HG03175 (cell line): ENCODE results near the gene DZIP1.

Experiments
- ATAC-seq: cut with Tn5 transposase; IDR thresholded peaks from one replicate; pipeline ENCODE4 v1.9.1; 2021; ENCODE audit warnings: mild to moderate bottlenecking, moderate library complexity; ENCODE audit not compliant: unreplicated experiment

DZIP1 gene

DNA sequence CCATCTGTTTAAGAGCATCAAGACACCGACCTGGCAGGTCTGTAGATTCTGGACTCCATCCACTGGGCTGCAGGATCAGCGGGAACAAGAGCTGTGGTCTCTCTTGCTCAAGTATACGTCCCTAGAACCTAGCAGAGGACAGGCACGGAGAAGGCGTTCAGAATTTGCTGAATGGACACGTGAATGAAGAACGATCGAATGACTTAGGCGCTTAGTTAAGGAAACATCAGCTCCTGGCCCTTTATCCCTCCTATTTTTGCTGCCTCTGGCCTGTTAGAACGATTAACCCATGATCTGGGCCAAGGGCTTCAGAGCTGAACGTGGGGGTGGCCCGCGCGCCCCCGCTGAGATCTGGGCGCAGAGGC is 953 bp downstream of the DZIP1 start:
- no peak for ATAC-seq

DNA sequence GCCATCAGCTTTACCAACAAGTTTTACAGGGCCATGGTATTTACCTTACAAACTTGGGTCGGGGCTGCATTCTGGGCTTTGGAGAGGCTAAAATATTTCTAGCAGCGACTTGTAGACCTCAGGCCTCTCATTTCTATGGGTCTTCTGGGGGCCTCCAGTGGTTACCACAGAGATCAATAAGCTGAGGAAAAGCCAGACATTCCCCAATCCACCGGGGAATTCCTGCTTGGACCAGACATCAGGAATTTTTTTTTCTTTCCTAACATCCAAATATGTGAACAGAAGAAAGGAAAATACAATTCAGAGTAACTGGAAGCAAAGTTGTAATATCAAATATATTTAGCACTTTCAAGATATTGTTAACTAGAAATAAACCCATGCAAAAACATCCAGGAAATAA is 1.5 kb downstream of the DZIP1 start:
- no peak for ATAC-seq

DNA sequence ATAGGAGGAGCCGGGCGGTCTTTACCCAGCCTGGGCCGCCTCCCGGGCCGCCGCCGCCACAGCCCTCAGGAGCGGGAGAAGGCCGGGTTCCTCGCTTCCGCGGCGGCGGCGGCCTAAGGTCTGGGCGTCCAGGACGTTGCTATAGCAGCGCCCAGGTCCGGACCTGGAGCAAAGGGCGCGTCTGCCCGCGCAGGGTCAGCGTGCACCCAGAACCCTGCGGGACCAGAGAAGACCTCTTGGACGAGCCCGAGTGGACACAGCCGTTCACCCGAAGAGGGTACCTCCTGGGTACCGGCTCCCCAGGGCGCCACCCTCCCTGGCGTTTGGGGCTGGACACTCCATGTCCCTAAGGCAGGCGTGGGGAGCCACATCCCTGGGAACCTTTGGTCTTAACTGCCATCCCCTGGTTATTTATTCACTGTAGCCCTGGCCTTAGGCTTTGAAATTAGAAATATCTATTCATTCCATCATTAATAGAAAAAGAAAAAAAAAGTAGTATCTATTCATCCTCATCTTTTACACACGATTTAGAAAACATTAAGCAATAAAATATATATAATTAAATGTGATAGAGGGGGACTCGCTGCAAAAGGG is 2.4 kb downstream of the DZIP1 start:
- ATAC-seq: no peak

DNA sequence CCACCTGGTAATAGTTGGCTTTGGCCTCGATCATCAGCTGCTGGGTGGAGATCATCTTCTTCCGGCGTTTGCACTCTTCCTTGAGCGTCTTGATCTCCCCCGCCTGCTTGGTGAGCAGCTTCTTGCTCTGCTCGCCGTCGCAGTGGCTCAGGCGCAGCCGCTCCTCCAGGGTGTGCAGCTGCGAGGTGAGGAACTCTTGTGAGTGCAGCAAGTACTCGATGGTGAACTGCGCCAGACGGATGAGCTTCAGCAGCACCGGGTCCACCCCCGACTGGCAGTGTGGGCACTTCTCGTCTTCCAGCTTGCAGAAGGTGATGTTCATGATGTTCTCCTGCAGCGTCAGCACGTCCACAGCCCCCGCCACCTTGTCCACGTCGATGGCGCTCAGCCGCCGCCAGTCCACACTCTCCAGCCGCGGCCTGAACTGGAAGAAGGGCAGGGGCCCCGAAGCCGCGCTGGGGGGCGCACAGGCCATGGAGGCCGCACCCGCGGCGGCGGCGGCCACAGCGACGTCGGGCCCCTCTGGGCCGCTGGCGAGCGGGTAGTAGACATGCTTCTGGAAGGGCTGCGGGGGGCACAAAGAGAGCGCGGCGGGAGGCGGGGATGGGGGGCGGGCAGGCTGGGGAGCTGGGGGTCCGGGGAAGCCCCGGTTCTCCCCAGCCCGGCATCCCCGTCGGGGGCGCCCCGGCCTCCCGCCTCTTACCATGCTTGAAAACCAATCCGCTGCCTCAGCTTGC is 3.0 kb downstream of the DZIP1 start:
- no peak for ATAC-seq

DNA sequence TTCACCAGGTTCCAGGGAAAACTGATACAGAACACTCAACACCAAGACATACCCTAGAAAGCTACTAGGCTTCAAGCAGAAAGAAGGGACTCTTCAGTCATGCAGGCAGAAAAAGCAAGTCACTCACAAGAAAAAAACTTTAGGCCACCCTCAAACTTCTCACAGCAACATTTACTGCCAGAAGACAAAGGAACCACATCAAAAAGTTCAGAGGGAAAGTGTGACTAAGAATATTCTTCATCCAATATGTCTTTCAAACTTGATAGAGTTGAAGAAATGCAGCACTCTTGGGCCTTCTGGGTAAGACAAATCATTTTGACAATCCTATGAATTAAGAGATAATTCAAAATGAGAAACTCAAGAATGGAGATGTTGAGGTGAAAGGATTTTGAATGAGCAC is 7.7 kb downstream of the DZIP1 start:
- ATAC-seq: no peak

DNA sequence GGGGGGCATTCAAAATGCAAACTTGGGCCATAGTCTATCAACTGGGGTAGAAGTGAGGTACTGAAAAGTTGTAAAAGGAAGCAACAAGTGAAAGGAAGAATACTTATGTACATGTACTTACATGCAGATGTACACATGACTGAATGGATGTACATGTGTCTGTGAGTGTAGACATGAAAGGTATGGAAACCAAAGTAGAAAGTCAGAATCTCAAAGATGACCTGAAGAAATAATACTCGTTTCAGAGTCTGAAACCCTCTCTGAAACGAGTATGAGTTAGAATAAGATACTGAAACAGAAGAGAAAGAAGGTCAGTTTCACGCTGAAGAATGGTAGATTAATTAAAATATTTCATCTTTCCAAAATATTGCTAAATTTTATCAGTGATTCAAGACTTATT is 13.9 kb downstream of the DZIP1 start:
- no peak for ATAC-seq

DNA sequence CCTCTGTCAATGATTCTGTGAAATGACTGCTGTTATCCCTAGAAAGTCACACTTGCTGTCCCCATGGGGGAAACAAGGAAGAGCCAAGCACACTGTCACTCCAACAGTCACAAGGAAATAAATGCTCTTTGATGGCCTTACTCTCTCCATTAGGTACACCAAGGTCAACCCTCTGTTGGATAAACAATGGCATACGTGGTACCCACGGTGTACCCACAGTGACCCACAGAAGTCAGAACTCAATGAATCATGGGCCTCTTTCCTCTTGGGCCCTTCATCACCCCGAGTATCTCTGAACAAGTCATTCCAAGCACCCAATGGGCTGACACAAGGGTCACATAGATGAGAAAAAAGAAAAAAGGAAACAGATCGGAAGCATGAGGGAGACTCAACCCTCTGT is 15.4 kb downstream of the DZIP1 start:
- ATAC-seq: no peak

DNA sequence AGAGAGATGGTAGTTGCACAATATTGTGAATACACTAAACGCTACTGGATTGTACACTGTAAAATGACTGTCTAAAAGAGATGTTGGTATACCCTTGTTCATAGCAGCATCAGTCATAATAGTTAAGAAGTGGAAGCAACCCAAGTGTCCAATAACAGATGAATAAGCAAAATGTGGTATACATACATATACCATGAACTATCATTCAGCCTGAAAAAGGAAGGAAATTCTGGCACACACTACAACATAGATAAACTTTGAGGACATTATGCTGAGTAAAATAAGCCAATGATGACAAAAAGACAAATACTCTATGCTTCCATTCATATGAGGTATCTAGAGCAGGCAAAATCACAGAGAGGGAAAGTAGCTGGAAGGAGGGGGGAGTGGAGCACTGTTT is 16.0 kb downstream of the DZIP1 start:
- ATAC-seq: no peak

DNA sequence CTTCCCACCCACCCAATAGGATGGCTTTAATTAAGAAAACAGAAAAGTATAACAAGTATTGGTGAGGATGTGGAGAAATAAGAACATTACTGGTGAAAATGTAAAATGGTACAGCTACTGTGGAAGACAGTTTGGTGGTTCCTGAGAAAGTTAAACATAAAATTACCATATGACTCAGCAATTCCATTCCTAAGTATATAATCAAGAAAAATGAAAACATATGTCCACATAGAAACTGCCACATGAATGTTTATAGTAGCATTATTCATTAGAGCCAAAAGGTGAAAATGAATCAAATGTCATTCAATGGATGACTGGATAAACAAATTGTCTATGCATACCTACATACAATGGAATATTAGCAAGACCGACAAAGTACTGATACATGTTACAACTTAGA is 16.9 kb downstream of the DZIP1 start:
- ATAC-seq: no peak

DNA sequence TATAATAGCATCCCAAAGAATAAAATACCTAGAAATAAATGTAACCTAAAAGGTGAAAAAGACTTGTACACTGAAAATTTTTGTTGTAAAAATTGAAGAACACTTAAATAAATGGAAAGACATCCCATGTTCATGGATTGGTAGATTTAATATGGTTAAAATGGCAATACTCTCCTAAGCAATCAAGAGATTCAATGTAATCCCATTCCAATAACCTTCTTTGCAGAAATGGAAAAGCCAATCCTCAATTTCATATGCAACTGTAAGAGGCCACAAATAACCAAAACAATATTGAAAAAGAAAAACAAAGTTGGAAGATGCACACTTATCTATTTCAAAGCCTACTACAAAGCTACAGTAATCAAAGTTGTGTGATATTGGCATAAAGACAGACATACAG is 17.7 kb downstream of the DZIP1 start:
- ATAC-seq: no peak

DNA sequence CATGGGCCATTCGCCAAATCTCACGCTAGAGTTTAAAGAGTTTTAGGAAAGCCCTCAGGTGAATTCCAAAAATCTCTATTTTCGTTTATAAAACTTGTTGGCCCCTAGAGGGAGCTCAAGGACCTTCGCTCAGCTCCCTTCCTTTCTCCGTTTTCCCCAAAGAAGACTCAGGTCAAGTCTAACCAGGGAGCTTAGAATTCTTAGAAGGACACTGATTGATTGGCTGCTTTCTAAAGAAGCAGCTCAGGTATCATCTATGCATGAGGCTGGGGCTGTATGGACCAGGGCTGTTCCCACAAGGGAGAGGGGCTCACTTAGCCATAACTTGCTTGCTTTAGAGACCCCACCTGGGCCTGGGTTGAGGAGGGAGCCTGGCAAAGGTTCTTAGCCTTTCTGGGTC is 20.5 kb downstream of the DZIP1 start:
- peak; percentile 55 for ATAC-seq

DNA sequence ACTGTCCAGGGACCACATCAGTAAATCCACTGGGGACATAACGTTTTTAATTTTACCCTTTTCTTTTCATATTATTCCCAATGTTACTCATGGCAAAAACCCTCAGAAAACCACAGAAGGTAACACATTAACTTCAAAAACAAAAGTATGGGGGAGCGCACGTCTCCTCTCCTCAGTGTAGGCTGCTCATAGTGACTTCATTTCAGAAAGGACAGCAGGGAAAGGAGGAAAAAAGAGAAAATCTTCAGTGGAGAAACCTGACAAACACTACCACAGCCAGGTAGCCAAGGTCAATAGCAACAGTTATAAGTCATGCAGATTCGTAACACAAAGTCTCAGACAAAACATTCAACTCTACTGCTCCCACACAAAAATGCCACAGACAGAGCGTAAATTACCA is 21.4 kb downstream of the DZIP1 start:
- ATAC-seq: no peak

DNA sequence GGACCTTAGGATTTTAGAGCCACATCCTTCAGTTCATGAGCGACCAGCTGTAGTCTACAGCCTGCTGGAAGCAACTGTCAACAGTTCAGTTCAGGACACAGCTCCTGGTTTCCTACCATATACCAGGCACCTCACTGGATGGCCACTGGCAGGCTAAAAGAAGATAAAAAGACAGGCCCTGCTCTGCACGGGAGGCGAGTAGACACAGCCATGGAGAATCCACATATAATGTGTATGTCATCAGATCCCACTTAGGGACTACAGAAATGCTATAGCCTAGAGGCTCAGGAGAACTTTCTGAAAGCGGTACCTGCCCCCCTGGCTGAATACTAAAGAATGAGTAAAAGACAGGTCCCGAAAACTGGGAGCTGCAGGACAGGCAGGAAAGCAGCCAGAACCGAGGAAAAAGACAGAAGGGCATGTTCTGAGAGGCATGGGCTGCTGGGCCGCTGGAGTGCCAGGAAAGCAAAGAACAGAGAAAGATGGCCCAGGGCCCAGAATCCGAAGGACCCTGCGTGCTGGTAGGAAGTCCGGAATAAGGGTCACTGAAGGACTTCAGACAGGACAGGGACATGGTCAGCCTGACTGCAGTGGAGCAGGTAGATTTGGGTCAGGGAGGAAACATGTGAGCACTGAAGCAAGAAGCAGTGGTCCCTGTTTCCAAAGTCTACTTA is 23.5 kb downstream of the DZIP1 start:
- no peak for ATAC-seq

DNA sequence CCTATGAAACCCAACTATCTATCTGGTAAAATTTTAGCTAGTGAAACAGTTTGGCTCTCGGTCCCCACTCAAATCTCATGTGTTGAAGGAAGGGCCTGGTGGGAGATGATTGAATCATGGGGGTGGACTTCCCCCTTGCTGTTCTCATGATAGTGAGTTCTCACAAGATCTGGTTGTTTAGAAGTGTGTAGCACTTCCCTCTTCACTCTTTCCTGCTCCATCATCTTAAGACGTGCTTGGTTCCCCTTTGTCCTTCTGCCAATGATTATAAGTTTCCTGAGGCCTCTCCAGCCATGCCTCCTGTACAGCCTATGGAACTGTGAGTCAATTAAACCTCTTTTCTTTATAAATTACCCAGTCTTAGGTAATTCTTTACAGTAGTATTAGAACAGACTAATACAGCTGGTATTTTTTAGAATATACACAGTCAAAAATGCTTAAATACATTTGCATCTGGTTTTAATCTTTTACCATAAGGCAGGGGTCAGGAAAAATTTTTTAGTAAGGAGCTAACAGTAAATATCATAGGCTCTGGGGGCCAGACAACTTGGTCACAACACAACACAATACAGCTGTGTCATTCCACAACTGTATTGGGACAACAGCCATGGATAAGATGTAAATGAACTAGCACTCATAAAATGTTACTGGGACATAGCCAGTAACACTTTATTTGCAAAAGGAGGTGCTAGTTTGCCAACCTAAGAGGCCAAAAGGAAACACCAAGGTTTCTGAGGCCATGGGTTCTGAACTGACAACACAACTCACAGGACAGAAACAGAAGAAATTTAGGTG is 24.3 kb downstream of the DZIP1 start:
- no peak for ATAC-seq

DNA sequence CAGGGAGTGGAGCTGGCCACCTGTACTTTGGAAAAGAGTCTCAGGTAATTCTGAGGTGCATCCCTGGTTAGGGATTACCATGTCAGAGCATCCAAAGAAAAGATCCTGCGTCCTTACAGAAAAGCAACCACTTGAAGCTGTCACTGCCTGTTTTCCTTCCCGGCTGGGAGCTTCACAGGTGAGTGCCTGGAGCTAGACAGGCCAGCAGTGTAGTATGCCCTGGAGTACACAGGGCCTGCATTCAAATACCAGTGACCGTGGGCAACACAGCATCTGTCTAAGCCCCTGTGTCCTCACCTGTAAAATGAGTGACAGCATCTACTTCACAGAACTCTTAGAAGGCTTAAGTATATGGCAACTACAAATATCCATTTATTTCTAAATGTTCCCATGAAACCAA is 29.0 kb downstream of the DZIP1 start:
- ATAC-seq: no peak

DNA sequence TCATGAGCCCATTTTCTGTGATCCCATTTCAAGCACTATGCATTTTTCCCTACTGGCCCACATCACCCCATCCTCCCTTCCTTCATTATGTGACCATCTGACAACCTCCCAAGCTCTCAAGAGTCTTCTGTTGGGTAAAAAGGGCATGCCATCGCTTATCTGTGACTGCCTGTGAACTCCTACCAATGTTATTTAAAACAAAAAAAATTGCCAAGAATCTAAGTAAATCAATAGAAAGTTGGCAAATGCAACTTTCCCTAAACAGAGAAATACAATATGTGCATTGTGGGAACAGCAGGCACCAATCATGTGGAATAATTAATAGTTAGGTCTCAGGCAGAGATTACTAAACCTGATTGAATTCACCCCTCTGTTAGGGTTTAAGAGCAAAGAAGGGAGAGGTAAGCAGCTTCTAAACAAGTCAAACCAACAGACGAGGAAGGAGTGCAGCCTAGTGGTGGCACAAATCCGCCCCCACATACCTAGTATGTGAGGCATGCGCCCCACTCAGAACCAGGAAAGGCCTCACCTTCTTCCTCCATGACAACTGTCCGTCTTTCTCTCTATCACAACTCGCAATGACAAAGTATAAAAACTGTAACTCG is 29.8 kb downstream of the DZIP1 start:
- ATAC-seq: no peak

DNA sequence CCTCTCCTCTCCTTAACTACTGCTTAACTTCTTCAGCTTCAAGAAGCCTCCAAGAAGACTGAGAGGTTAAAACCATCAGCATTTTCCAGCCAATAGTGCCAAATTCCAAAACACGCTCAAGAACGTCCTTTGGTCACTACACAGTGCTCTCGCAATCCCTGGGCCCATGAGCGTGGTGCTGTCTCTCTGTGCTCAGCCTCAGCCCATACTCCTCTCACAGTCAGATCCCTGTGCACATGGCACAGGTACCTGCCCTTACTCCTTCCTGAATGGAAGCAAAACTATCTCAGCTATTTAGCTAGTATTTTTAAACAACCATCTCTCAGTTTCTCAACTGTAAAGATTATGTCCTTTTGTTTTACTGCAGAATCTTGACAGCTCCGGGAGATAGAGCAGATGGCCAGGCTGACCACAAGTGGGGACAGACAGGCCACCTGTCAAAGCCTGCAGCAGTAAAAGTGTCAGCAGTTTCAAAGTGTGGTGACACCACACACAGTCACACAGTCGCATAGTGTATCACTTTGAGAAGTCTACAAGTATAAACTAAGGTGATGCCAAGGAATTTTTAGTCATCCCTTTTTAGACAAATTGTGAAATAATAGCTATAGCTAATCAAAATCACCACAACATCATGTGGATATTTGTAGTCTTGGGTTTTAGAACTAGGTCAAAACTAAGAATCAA is 35.7 kb downstream of the DZIP1 start:
- ATAC-seq: no peak

DNA sequence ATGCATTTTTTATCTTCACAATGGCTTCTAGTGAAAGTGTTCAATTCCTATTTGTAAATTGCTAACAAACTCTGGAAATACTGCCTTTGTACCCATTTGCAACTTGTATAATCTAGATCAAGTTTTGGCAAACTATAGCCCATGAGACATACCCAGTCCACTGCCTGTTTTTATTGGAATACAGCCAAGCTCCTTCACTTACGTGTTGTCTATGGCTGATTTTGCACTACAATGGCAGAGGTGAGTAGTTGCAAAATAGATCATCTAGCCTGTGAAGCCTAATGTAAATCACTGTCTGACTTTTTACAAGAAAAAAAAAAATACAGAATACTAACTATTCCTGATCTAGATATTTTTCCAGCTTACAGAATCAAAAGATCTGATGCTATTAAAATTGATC is 37.1 kb downstream of the DZIP1 start:
- ATAC-seq: no peak

DNA sequence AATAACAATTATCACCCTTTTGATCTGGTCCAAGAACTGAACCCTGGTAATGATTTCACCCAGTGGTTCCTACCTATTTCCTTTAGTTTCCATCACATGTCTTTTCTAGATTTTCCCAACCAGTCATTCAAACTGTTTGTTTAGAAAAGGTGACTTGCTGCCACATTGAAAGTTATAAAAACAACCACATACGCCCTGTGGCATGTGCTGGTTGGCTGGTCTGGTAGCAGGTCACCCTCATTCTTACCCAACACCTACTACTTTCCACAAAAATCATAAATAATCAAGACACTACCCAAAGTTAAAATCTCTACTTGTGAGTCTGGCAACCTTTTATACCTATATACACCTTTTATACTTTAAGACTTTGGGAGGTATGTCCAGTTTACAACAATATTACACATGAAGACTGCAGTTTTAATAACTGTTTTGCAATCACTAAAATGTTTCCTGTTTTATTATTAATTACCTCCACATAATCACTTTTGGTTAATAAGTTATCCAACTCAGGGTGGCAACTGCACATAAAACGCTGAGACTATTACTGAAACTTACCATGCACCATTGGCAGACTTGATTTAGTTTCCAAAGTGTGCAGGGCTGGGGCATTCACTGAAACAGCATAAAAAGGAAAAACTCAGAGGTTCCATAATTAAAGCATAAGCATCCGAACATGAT is 38.9 kb downstream of the DZIP1 start:
- ATAC-seq: no peak

DNA sequence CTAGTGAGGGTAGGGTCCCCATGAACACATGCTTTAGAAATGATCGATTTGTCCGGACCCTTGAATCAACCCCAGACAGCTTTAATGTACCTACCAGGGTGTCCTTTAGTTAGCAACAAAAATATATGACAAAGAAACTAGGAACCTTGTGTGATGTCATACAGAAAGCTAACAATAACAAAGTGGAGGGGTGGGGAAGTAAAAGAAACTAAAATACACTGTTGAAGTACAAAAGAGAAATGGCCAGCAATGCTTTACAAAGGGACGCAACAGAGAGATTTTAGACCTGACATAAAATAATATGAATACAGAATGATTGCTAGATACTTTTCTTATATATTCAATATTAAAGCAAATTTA is 40.0 kb downstream of the DZIP1 start:
- ATAC-seq: no peak
